T-helper 1 cell (primary cell): Measurements from ENCODE around the gene SPAG16.

Experiments used
- DNase-seq, 5 donors: peaks; one replicate each; pipeline ENCODE4 v3.0.0-alpha.2; 2012 to 2020

The SPAG16 gene

GRCh38 chr2:214103276-214104001 is 819.2 kb downstream of the SPAG16 start:
- no peak for DNase-seq

GRCh38 chr2:214104219-214104618 is 820.0 kb downstream of the SPAG16 start:
- no peak for DNase-seq

- no peak for DNase-seq
These were observed 820.7 kb downstream of the SPAG16 start for GRCh38 chr2:214104967-214105366.

- DNase-seq: no peak
These were observed 823.5 kb downstream of the SPAG16 start for GRCh38 chr2:214107726-214108125.

- DNase-seq: no peak
These were observed 824.3 kb downstream of the SPAG16 start for GRCh38 chr2:214108598-214108997.

- DNase-seq: no peak
These were observed 832.8 kb downstream of the SPAG16 start for GRCh38 chr2:214117054-214117453.

GRCh38 chr2:214126135-214126534 is 841.9 kb downstream of the SPAG16 start:
- DNase-seq: no peak

GRCh38 chr2:214127170-214127569 is 842.9 kb downstream of the SPAG16 start:
- no peak for DNase-seq

- DNase-seq: no peak
These were observed 843.3 kb downstream of the SPAG16 start for GRCh38 chr2:214127571-214127970.

GRCh38 chr2:214128040-214128439 is 843.8 kb downstream of the SPAG16 start:
- no peak for DNase-seq

GRCh38 chr2:214130114-214130513 is 845.9 kb downstream of the SPAG16 start:
- no peak for DNase-seq

- DNase-seq: no peak
These were observed 851.7 kb downstream of the SPAG16 start for GRCh38 chr2:214135966-214136365.

GRCh38 chr2:214138779-214139178 is 854.5 kb downstream of the SPAG16 start:
- DNase-seq: no peak

GRCh38 chr2:214139630-214140284 is 855.5 kb downstream of the SPAG16 start:
- no peak for DNase-seq

GRCh38 chr2:214156971-214157370 is 872.7 kb downstream of the SPAG16 start:
- DNase-seq: no peak

GRCh38 chr2:214158851-214159250 is 874.6 kb downstream of the SPAG16 start:
- DNase-seq: no peak

- no peak for DNase-seq
These were observed 885.0 kb downstream of the SPAG16 start for GRCh38 chr2:214169281-214169680.

GRCh38 chr2:214169736-214170135 is 885.5 kb downstream of the SPAG16 start:
- no peak for DNase-seq

GRCh38 chr2:214174563-214174962 is 890.3 kb downstream of the SPAG16 start:
- DNase-seq: no peak

GRCh38 chr2:214180071-214180470 is 895.8 kb downstream of the SPAG16 start:
- no peak for DNase-seq

- no peak for DNase-seq
These were observed 896.4 kb downstream of the SPAG16 start for GRCh38 chr2:214180686-214181085.

- no peak for DNase-seq
These were observed 900.2 kb downstream of the SPAG16 start for GRCh38 chr2:214184461-214184860.

- DNase-seq: no peak
These were observed 901.3 kb downstream of the SPAG16 start for GRCh38 chr2:214185546-214185945.

- no peak for DNase-seq
These were observed 908.4 kb downstream of the SPAG16 start for GRCh38 chr2:214192711-214193110.

- no peak for DNase-seq
These were observed 909.7 kb downstream of the SPAG16 start for GRCh38 chr2:214193943-214194342.
